Caco-2 (cell line): ENCODE measurements around the gene PPP6R2. TPM values are rescaled to one million over a fixed set of nuclear protein-coding genes. Genes with fewer than 3 reads are reported as not detected.
A peak's percentile ranks its signal among the peaks of the same experiment; 100 is the strongest.
"Not testable (repeated sequence)": the region's sequence is repeated elsewhere in the genome, so short reads cannot be mapped to it uniquely, and the experiment has no call there.

Source experiments
- BruUV-seq: library from RNA; stranded (reverse); fragments of 400-500 nt; replicated peaks from 2 replicates; lab custom pipeline; 2021; lab: Mats Ljungman, UMichigan
- CTCF ChIA-PET: fragments of 300-600 bp; sonication (Branson Sonifier 250); formaldehyde crosslinking; loops from one replicate; lab custom pipeline; 2022; ENCODE audit warnings: antibody characterized with exemption; lab: Charles Lee
- POLR2A ChIA-PET: fragments of 300-600 bp; sonication (Branson Sonifier 250); formaldehyde crosslinking; loops from one replicate; lab custom pipeline; 2022; ENCODE audit warnings: antibody characterized with exemption; lab: Charles Lee
- DNase-seq, 2 experiments: peaks; one replicate each; pipeline versions ENCODE4 v3.0.0 to v3.0.0-alpha.2; 2020 to 2022
- H3K27me3 ChIP-seq: replicated peaks from 2 replicates; pipeline ENCODE4 v1.6.0; 2011; ENCODE audit warnings: low read length; ENCODE audit not compliant: control insufficient read depth, insufficient read depth
- H3K36me3 ChIP-seq: 2 replicates; pipeline ENCODE4 v1.5.1; 2011; ENCODE audit warnings: low read length; ENCODE audit not compliant: control insufficient read depth, insufficient read depth
- H3K4me1 ChIP-seq: fragments of 250-450 bp; sonication (Bioruptor Pico); 2 replicates; pipeline ENCODE4 v1.5.1; 2020; ENCODE audit warnings: mild to moderate bottlenecking
- H3K4me3 ChIP-seq: 2 replicates; pipeline ENCODE4 v1.5.1; 2011; ENCODE audit warnings: low read depth, mild to moderate bottlenecking, control low read depth, low read length
- H3K9me3 ChIP-seq: fragments of 250-450 bp; sonication (Bioruptor Pico); 2 replicates; pipeline ENCODE4 v1.5.1; 2020; ENCODE audit warnings: mild to moderate bottlenecking, moderate library complexity
- H3K27ac Mint-ChIP-seq: one replicate; pipeline ENCODE4 v1.8.0; 2022; ENCODE audit warnings: mixed read lengths; ENCODE audit not compliant: unreplicated experiment
- H3K27me3 Mint-ChIP-seq: one replicate; pipeline ENCODE4 v1.8.0; 2022; ENCODE audit warnings: mixed read lengths; ENCODE audit not compliant: insufficient read depth, unreplicated experiment
- H3K36me3 Mint-ChIP-seq: one replicate; pipeline ENCODE4 v1.8.0; 2022; ENCODE audit warnings: mild to moderate bottlenecking, mixed read lengths; ENCODE audit not compliant: insufficient read depth, unreplicated experiment
- H3K4me1 Mint-ChIP-seq: one replicate; pipeline ENCODE4 v1.8.0; 2022; ENCODE audit warnings: low read depth, mixed read lengths; ENCODE audit not compliant: unreplicated experiment
- H3K4me3 Mint-ChIP-seq: one replicate; pipeline ENCODE4 v1.8.0; 2022; ENCODE audit warnings: mild to moderate bottlenecking, moderate library complexity, mixed read lengths; ENCODE audit not compliant: unreplicated experiment
- H3K9me3 Mint-ChIP-seq: one replicate; pipeline ENCODE4 v1.8.0; 2022; ENCODE audit warnings: mixed read lengths; ENCODE audit not compliant: unreplicated experiment
- intact Hi-C: fragments of 100-400 bp; cut with micrococcal nuclease; formaldehyde crosslinking; loops from one replicate; pipeline ENCODE4 v1.10.0; 2022; ENCODE audit not compliant: unreplicated experiment
- total RNA-seq: library from RNA; stranded (reverse); gene quantifications from 2 replicates; pipeline ENCODE4 v1.2.3, GENCODE V29; 2022
- TF ChIP-seq, protein P1 (sequence below), 2 experiments: fragments of 200-600 bp in 1 of 2; IDR thresholded peaks; 1 replicate in 1 of 2; 2 replicates in 1 of 2; pipeline versions ENCODE4 v1.5.1 to v1.8.0; 2011 to 2022; ENCODE audit warnings: antibody characterized with exemption in 1 of 2, control low read depth in 1 of 2, inconsistent platforms in 1 of 2, low read depth in 1 of 2, low read length in 1 of 2, mild to moderate bottlenecking in 1 of 2, moderate library complexity in 1 of 2; ENCODE audit not compliant: insufficient read depth in 1 of 2, severe bottlenecking in 1 of 2, unreplicated experiment in 1 of 2

Gene PPP6R2
- total RNA-seq, 1 experiment from 2014 or later, result 60.7 TPM

DNA sequence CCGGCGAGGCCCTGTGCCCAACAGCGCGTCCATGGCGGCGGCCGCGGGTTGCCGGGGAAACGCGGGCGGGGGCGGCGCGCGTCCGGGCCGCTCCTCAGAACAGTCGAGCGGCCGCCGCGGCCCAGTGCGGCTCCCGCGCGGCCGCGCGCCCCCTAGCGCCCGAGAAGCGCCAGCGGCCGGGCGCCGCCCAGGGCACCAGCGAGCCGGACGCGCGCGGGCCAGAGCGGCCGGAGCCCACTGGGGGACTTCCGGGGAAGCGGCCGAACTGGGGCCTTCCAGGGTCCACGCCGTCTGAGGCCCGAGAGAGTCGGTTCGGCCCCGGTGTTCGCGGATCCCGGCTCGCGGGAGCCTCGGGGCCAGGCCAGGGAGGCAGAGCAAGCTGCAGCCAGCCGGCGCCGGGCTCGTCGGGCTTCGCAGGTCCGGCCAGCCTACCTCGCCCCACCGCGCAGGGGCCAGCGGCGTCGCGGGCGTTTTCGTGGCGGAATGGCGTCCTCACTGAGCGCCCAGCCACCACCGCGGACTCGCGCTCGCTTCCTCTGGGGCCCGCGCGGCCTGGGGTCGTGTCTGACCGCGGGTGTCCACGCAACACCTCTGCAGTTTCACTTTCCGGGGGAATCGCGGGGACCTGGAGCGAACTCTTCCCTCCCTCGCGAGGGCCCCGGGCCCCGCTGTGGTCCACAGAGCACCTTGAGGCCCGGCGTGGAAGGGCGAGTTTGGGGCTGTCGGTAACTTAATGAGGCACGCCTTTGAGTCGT, 16.0 kb upstream of the PPP6R2 start, which contains the start of gene DENND6B:
DENND6B (minus strand) TSS at position 57 of the 755 bp plus-strand sequence; CDS start at position 33, 24 bp downstream.
- ChIA-PET CTCF (interaction anchor here (1.0 to 1.8 kb wide), 5 partner anchors 21 to 53 kb away, joined by 3 to 8 read pairs (median 4); no protein-coding TSS in a partner anchor), POLR2A (interaction anchor here (1.0 to 2.6 kb wide), 3 partner anchors 23 to 76 kb away, joined by 4 to 13 read pairs (median 9); partner anchors contain the start of gene HDAC10)
- Histone ChIP-seq H3K4me3 (peak within 1 kb of the TSS; percentile 95), H3K36me3 (no peaks in the 10 kb centered on the region), H3K27me3 (no peaks in the 10 kb centered on the region), H3K4me1 (no peaks in the 10 kb centered on the region; the same call in 1 of the 2 replicates), H3K9me3 (no peaks in the 10 kb centered on the region)
- no peaks in the 10 kb centered on the region for H3K9me3 Mint-ChIP-seq
- peak within 1 kb of the TSS; percentile 92 for H3K4me3 Mint-ChIP-seq
- no peaks in the 10 kb centered on the region for H3K27me3 Mint-ChIP-seq
- TSS peak; percentile 70 for BruUV-seq
- peak within 1 kb of the TSS; percentile 84 for H3K27ac Mint-ChIP-seq
- peak; percentile 61 to 86 for DNase-seq
- H3K36me3 Mint-ChIP-seq, result no peaks in the 10 kb centered on the region
- TF ChIP-seq, protein P1, sequence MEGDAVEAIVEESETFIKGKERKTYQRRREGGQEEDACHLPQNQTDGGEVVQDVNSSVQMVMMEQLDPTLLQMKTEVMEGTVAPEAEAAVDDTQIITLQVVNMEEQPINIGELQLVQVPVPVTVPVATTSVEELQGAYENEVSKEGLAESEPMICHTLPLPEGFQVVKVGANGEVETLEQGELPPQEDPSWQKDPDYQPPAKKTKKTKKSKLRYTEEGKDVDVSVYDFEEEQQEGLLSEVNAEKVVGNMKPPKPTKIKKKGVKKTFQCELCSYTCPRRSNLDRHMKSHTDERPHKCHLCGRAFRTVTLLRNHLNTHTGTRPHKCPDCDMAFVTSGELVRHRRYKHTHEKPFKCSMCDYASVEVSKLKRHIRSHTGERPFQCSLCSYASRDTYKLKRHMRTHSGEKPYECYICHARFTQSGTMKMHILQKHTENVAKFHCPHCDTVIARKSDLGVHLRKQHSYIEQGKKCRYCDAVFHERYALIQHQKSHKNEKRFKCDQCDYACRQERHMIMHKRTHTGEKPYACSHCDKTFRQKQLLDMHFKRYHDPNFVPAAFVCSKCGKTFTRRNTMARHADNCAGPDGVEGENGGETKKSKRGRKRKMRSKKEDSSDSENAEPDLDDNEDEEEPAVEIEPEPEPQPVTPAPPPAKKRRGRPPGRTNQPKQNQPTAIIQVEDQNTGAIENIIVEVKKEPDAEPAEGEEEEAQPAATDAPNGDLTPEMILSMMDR (IDR thresholded peaks at IDR 0.05; ENCODE audit: insufficient read depth in 1 of 2, low read depth in 1 of 2, low read length in 1 of 2, severe bottlenecking in 1 of 2, unreplicated experiment in 1 of 2), result peak; percentile 9 to 26
- intact Hi-C loops, result loop anchor here (5.0 kb wide), 1 partner anchor 55 kb away; the partner anchor contains the start of gene MAPK11
- H3K4me1 Mint-ChIP-seq, result peaks cover 15% of the 10 kb centered on the region

GRCh38 chr22:50327711-50328019, 15.5 kb upstream of the PPP6R2 start:
- no peaks in the 10 kb centered on the region for H3K9me3 ChIP-seq
- no peaks in the 10 kb centered on the region for H3K9me3 Mint-ChIP-seq
- peaks cover 15% of the 10 kb centered on the region for H3K4me1 Mint-ChIP-seq
- no TSS peak for BruUV-seq
- DNase-seq, result no peak
- H3K4me1 ChIP-seq, result no peaks in the 10 kb centered on the region; the same call in 1 of the 2 replicates
- peak overlapping the region; percentile 92 for H3K4me3 Mint-ChIP-seq
- H3K4me3 ChIP-seq, result peak overlapping the region; percentile 95
- intact Hi-C loops, result loop anchor here (5.0 kb wide), 1 partner anchor 55 kb away; the partner anchor contains the start of gene MAPK11
- H3K36me3 Mint-ChIP-seq, result no peaks in the 10 kb centered on the region
- H3K27ac Mint-ChIP-seq, result peak overlapping the region; percentile 84
- no peaks in the 10 kb centered on the region for H3K36me3 ChIP-seq
- CTCF ChIA-PET, result interaction anchor here (1.1 to 2.0 kb wide), 4 partner anchors 14 to 30 kb away, joined by 3 to 8 read pairs (median 5); no protein-coding TSS in a partner anchor
- no peaks in the 10 kb centered on the region for H3K27me3 Mint-ChIP-seq
- POLR2A ChIA-PET, result interaction anchor here (1.0 to 2.6 kb wide), 3 partner anchors 24 to 76 kb away, joined by 4 to 13 read pairs (median 9); partner anchors contain the start of gene HDAC10
- H3K27me3 ChIP-seq, result no peaks in the 10 kb centered on the region
- TF ChIP-seq, protein P1 (IDR thresholded peaks at IDR 0.05; ENCODE audit: insufficient read depth in 1 of 2, low read depth in 1 of 2, low read length in 1 of 2, severe bottlenecking in 1 of 2, unreplicated experiment in 1 of 2), result no peak

DNA sequence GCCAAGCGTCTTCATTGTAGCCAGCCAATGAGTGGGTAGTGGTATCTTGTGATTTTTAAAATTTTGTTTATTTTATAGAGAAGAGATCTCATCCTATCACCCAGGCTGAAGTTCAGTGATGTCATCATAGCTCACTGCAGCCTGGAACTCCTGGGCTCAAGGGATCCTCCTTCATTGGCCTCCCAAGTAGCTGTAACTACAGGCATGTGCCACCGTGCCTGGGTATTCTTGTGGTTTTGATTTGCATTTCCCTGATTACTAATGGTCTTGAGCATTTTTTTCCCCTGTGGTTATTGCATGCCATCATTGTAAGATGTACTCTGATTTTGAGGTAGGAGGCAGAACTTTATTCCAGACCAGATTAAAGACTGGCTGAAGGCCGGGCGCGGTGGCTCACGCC, 13.9 kb upstream of the PPP6R2 start:
- H3K27me3 Mint-ChIP-seq, result no peaks in the 10 kb centered on the region
- H3K4me1 Mint-ChIP-seq, result peaks cover 15% of the 10 kb centered on the region
- TF ChIP-seq, protein P1 (IDR thresholded peaks at IDR 0.05; ENCODE audit: insufficient read depth in 1 of 2, low read depth in 1 of 2, low read length in 1 of 2, severe bottlenecking in 1 of 2, unreplicated experiment in 1 of 2), result no peak
- ChIA-PET CTCF (interaction anchor here (2.0 kb wide), 1 partner anchor 12 kb away, joined by 4 read pairs; no protein-coding TSS in a partner anchor), POLR2A (interaction anchor here (0.7 kb wide), 1 partner anchor 58 kb away, joined by 3 read pairs; no protein-coding TSS in a partner anchor)
- no peak for DNase-seq
- H3K27ac Mint-ChIP-seq, result no peak overlapping the region
- H3K4me3 Mint-ChIP-seq, result no peak overlapping the region
- H3K27me3 ChIP-seq, result no peaks in the 10 kb centered on the region
- no peaks in the 10 kb centered on the region; the same call in 1 of the 2 replicates for H3K4me1 ChIP-seq
- no peaks in the 10 kb centered on the region for H3K36me3 Mint-ChIP-seq
- H3K9me3 Mint-ChIP-seq, result no peaks in the 10 kb centered on the region
- BruUV-seq, result no TSS peak
- H3K9me3 ChIP-seq, result no peaks in the 10 kb centered on the region
- intact Hi-C loops, result loop anchor here (5.0 kb wide), 1 partner anchor 57 kb away; the partner anchor contains the start of gene MAPK11
- H3K36me3 ChIP-seq, result no peaks in the 10 kb centered on the region
- H3K4me3 ChIP-seq, result no peak overlapping the region

DNA sequence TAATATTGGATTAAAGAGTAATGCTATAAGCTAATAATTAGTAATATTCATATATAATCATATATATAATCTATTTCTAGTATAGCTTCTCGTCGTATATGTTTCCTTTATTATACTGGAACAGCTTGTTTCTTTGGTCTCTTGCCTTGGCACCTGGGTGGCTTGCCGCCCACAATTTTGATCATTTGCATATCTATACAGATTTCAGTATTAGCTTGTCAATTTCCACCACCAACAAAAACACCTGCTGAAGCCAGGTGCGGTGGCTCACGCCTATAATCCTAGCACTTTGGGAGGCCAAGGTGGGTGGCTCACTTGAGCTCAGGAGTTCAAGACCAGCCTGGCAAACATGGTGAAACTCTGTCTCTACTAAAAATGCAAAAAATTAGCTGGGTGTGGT, 8.7 kb upstream of the PPP6R2 start:
- H3K27ac Mint-ChIP-seq, H3K4me3 Mint-ChIP-seq, H3K36me3 Mint-ChIP-seq, DNase-seq, H3K4me1 Mint-ChIP-seq, H3K27me3 Mint-ChIP-seq, H3K27me3 ChIP-seq, POLR2A ChIA-PET, H3K9me3 Mint-ChIP-seq, H3K9me3 ChIP-seq, BruUV-seq, intact Hi-C loops, H3K4me1 ChIP-seq, H3K36me3 ChIP-seq, H3K4me3 ChIP-seq: not testable (repeated sequence)
- CTCF ChIA-PET, result interaction anchor here (0.7 kb wide), 1 partner anchor 9 kb away, joined by 3 read pairs; no protein-coding TSS in a partner anchor
